NCI-H2029 treated with DMSO at 0.1 percent for 48 hours (cell line): ENCODE measurements around the gene MRPS11.
"Not testable (repeated sequence)": the region's sequence is repeated elsewhere in the genome, so short reads cannot be mapped to it uniquely, and the experiment has no call there.

Experiments
- DNase-seq: peaks from one replicate; lab custom pipeline; 2025; lab: John Stamatoyannopoulos, UW

The MRPS11 gene

DNA sequence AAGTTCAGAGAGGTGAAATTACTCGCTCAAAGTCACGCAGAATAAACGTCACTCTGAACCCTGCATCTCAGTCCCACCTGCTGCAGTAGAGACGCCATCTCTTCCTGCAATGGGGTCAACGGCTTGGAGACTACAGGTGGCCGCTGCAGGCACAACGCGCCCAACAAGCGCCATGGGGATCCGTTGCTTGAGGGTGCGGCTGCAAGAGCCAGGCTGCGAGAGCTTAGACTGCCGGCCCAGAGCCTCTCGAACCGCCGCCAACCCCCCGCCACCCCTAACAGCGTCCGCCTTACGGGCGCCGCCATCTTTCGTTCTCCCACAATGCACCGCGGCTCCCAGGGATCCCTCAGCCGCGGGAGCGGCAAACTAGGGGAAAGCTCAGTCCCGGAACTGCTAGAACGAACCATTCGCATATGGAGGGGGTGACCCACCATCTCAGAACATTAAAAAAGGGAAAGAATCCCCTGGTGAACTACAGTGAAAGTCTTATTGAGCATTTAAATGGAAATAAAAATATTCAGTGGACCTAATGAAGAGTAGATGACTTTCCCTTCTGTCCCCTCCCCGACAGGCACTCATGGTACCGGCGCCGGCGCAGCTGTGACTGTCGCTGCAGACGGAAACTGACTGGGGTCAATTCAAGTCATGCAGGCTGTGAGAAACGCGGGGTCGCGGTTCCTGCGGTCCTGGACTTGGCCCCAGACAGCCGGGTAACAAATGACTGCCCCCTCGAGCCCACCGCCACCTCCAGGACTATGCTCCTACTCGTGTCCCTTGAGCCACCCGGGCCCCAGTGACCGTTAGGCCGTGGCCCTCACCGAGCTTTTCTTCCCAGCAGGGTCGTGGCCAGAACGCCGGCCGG is at the start of gene MRPS11, which contains the start of gene MRPL46:
Gene MRPS11, plus strand, starts transcription at position 636 of the 862 bp plus-strand sequence. Its CDS starts 10 bp downstream, at position 646.
Gene MRPL46, minus strand, starts transcription at position 316 of the 862 bp plus-strand sequence. Its CDS starts 11 bp downstream, at position 305.
- DNase-seq = peak; percentile 62

DNA sequence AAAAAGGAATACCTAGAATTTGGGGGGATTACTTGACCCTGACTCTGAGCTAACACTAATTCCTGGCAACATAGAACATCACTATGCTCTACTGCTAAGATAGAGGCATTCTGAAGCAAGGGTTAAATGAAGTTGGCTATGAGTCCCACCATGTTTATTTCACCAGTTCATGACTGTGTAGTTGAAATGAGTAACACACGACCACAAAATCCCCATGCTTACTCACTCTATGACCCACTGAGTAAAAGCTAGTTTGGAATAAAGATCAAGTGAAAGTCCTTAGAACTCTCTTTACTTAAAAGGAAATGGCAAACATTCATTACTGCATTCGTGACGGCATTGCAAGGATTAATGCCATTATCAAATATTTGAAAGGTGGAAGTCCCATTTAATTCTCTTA is 47.7 kb upstream of the MRPS11 start:
- DNase-seq = no peak

DNA sequence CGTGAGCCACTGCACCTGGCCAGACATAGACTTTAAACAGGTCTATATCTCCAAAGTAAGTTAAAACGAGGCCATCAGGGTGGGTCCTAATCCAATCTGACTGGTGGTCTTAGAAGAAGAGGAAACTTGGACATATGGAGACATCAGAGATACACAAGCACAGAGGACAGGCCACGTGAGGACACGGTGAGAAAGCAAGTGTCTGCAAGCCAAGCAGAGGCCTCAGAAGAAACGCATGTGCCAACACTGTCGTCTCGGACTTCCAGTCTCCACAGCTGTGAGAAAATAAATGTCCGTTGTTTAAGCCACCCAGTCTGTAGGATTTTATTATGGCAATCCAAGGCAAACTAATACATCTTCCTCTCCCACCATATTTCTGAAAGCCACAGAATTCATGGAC is 44.2 kb upstream of the MRPS11 start:
- DNase-seq = no peak

DNA sequence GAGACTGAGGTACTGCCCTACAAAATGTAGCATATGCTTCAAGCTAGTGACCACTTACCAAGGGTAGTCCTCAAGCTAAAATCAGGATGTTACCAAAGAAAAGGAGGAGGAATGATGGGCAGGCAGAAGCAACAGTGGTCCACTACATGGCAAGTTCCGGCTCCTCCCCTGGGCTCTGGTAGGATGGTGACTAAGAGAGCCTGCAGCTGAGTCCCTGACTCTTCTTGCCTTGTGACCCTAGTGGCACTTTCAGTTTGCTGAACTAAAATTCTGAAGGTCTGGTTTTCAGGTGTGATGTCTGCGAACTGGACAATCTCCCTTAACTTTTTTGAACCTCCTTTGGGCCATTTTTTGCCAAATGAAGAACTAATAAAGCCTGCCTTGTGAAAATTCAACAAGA is 41.2 kb upstream of the MRPS11 start:
- no peak for DNase-seq

DNA sequence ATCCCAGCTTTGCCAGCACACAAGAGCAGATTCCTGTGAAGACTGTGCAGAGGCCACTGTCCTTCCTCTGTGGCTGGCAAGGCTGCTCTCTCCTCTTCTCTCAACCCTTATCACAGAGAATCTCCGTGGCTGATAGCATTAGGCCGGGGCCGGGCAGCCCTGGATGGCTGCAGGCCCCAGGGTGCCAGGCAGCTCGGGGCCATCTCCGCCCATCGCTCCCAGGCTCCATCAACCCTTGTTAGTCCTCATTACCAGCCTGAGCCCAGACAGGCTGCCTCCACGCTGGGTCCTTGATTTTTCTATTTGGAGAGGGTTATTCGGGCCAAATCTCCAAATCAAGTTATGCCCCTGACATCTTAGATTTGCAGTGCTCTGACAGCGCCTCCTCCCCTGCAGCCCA is 39.5 kb upstream of the MRPS11 start:
- no peak for DNase-seq

- DNase-seq = no peak
Measured at GRCh38 chr15:88428805-88429605, 38.5 kb upstream of the MRPS11 start.

GRCh38 chr15:88430051-88430450 is 37.5 kb upstream of the MRPS11 start:
- no peak for DNase-seq

GRCh38 chr15:88431441-88431840 is 36.1 kb upstream of the MRPS11 start:
- no peak for DNase-seq

DNA sequence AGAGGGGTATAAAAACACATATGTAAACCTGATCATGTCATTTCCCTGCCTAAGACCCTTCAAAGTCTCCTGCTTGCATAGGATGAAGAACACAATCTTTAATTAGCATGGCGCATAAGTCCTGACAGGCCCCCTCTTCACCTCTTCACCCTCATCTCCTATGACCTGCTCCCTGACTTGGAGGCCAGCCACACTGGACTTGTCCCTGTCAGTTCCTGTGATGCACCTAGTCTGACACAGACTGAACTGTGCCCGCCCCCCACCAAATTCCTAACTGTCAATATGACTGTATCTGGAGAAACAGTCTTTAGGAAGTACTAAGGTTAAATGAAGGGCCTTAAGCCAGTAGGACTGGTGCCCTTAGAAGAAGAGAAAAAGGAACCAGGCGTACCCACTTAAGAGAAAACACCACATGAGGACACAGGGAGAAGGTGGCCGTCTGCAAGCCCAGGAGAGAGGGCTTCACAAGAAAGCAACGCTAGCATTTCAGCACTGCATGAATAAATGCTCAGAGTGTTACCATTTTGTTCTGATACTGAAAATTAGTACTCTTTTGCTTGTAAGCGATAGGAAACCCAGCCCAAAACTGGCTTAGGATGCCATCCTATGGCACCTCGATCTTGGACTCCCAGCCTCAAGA is 34.3 kb upstream of the MRPS11 start:
- no peak for DNase-seq

DNA sequence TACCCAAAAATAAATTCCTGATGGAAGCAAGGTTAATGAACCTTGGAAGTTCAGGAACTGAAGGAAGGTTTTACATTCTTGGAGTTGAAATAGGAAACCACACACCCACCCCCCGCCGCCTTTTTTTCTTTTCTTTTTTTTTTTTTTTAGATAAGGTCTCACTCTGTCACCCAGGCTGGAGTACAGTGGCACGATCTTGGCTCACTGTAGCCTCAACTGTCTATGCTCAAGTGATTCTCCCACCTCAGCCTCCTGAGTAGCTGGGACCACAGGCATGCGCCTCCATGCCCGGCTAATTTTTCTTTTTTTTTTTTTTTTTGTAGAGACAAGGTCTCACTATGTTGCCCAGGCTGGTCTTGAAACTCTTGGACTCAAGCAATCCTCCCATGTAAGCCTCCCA is 33.4 kb upstream of the MRPS11 start:
- DNase-seq = not testable (repeated sequence)

- DNase-seq = no peak
Measured at GRCh38 chr15:88438181-88438580, 29.3 kb upstream of the MRPS11 start.

DNA sequence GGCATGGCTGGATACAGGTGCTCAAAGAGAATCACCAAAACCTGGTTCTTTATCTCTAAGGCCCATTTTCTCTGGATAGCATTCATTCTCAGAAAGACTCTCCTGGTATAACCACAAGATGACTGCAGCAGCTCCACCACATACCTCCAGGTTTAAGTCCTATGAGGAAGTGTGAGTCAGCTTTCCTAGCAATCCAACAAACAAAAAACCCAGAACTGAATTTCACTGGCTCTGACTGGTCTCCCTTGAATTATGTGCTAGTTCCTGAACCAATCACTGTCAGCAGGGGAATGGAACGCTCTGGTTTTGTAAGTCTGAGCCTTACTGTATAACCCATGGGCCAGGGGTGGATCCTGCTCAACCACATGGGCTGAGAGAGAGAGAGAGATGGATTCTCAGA is 27.5 kb upstream of the MRPS11 start:
- DNase-seq = no peak

DNA sequence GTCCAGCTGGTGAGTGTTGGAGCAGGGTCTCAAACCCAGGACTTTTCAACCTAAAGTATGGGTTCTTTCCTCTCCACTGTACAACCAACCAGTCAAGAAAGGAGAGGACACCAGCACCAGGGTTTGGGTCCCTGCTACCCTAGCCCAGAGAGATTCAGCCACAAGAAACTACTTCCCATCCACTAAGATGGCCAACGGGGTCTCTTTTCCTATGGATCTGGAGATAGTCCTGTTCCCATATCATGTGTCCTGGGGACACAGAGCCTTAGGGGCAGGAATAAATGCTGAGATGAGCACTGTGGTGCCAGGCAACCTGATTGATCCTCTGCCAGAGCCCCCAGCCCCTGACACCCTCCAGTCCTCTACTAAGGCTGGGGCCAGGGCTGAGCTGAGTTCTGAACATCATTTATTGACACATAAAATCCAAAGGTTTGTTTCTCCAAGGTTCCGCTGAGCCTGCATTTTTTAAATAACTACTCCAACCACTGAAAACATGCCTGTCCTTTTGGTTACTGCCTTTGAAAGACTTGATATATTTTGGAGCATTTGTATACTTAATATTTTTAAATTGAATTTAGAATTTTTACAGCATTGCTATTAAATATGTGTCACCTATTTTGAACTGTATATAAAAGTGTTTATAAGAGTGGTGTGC is 26.3 kb upstream of the MRPS11 start:
- no peak for DNase-seq

- DNase-seq = no peak
Measured at GRCh38 chr15:88447206-88447605, 20.3 kb upstream of the MRPS11 start.

DNA sequence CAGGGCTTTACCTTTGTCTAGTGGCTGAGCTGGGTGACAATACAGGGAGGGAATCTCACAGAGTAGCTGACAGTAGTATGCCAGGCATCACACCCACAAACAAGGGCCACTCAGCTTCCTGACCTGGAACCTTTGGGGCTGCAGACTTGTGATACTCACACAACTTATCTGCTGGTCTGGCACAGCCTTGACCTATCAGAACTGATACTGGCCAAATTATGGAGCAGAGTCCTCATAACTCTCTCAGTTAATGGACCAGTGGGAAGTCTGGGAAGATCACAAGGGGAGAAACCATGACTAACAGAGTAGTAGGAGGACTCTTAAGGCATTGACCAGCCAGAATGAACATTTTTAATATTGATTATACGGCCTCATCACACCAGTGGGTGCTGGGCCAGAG is 19.8 kb upstream of the MRPS11 start:
- no peak for DNase-seq

GRCh38 chr15:88448991-88449461 is 18.5 kb upstream of the MRPS11 start:
- DNase-seq = no peak

GRCh38 chr15:88449581-88449980 is 17.9 kb upstream of the MRPS11 start:
- no peak for DNase-seq

GRCh38 chr15:88450125-88450798 is 17.2 kb upstream of the MRPS11 start:
- DNase-seq = no peak

- DNase-seq = no peak
Measured at GRCh38 chr15:88453651-88454050, 13.9 kb upstream of the MRPS11 start.

DNA sequence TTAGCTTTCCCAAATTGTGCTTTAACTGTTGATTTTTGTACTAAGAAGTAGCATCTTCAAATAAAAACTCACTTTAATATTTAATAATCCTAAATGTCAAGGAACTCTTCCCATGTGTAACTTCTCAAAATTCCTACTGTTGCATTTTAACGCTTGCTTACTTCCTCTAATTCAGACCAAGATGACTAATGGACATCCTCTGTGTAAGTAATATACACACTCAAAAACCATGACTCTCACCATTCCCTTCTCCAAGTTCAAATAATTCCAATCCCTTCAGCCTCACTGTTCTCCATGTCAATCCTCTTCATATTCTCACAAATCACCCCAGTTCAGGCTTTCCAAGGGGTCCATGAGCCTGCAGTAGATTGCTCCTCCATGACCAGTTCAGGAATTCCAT is 13.3 kb upstream of the MRPS11 start:
- DNase-seq = no peak
